IMR-90 (cell line): ENCODE measurements around the gene KCNH5. TPM values are rescaled to one million over a fixed set of nuclear protein-coding genes. Genes with fewer than 3 reads are reported as not detected.

Source experiments
- ATAC-seq: fragments of 200-7000 bp; cut with Tn5 transposase; 2 replicates; pipeline ENCODE4 v1.9.1; 2020; ENCODE audit warnings: low read depth, mild to moderate bottlenecking, moderate library complexity
- BruUV-seq: library from RNA; stranded (reverse); fragments of 400-500 nt; replicated peaks from 2 replicates; lab custom pipeline; 2021; lab: Mats Ljungman, UMichigan
- CTCF ChIA-PET: fragments of 300-600 bp; formaldehyde crosslinking; extraction: SDS; loops from one replicate; lab custom pipeline; 2021; ENCODE audit warnings: antibody characterized with exemption; lab: Yijun Ruan, JAX
- POLR2A ChIA-PET: fragments of 300-600 bp; sonication (Branson Sonifier 250); formaldehyde crosslinking; loops from one replicate; lab custom pipeline; 2022; ENCODE audit warnings: antibody characterized with exemption; ENCODE audit not compliant: unreplicated experiment; lab: Charles Lee
- DNase-seq: peaks from one replicate; pipeline ENCODE4 v3.0.0; 2013
- H2AFZ ChIP-seq: replicated peaks from 2 replicates; pipeline ENCODE3; 2013; ENCODE audit warnings: low read length, mild to moderate bottlenecking; ENCODE audit not compliant: poor library complexity
- H2AK5ac ChIP-seq: 2 replicates; pipeline ENCODE4 v1.6.1; 2013; ENCODE audit warnings: low read depth, low read length, inconsistent platforms
- H2AK9ac ChIP-seq: replicated peaks from 2 replicates; pipeline ENCODE3; 2013; ENCODE audit warnings: mild to moderate bottlenecking, low read depth, low read length, moderate library complexity; ENCODE audit not compliant: poor library complexity
- H2BK120ac ChIP-seq: 2 replicates; pipeline ENCODE4 v1.6.1; 2013; ENCODE audit warnings: low read depth, low read length, inconsistent platforms
- H2BK15ac ChIP-seq: 3 replicates; pipeline ENCODE4 v1.6.1; 2013; ENCODE audit warnings: low read depth, low read length, inconsistent platforms
- H2BK20ac ChIP-seq: 2 replicates; pipeline ENCODE4 v1.6.1; 2013; ENCODE audit warnings: low read depth, mild to moderate bottlenecking, inconsistent platforms, low read length, moderate library complexity
- H2BK5ac ChIP-seq: 2 replicates; pipeline ENCODE4 v1.6.1; 2013; ENCODE audit warnings: mild to moderate bottlenecking, low read depth, low read length, inconsistent platforms; ENCODE audit not compliant: poor library complexity, severe bottlenecking
- H3K14ac ChIP-seq: replicated peaks from 2 replicates; pipeline ENCODE4 v1.6.1; 2013; ENCODE audit warnings: low read depth, low read length, inconsistent platforms
- H3K18ac ChIP-seq: 2 replicates; pipeline ENCODE4 v1.6.1; 2013; ENCODE audit warnings: low read depth, low read length, control low read depth
- H3K23ac ChIP-seq: 2 replicates; pipeline ENCODE4 v1.6.1; 2013; ENCODE audit warnings: low read depth, low read length, inconsistent platforms
- H3K27ac ChIP-seq: 2 replicates; pipeline ENCODE4 v1.5.1; 2013; ENCODE audit warnings: mild to moderate bottlenecking, control low read depth, low read length; ENCODE audit not compliant: insufficient read depth
- H3K27me3 ChIP-seq: 2 replicates; pipeline ENCODE4 v1.6.1; 2013; ENCODE audit warnings: low read length; ENCODE audit not compliant: control insufficient read depth, insufficient read depth
- H3K36me3 ChIP-seq: 2 replicates; pipeline ENCODE4 v1.6.1; 2013; ENCODE audit warnings: low read length, mixed read lengths; ENCODE audit not compliant: control insufficient read depth, insufficient read depth
- H3K4ac ChIP-seq: 2 replicates; pipeline ENCODE4 v1.6.1; 2013; ENCODE audit warnings: low read depth, low read length, inconsistent platforms
- H3K4me1 ChIP-seq: 2 replicates; pipeline ENCODE4 v1.6.1; 2013; ENCODE audit warnings: low read length, mixed read lengths; ENCODE audit not compliant: control insufficient read depth, insufficient read depth
- H3K4me2 ChIP-seq: 2 replicates; pipeline ENCODE4 v1.6.1; 2013; ENCODE audit warnings: low read depth, mild to moderate bottlenecking, control low read depth, low read length, moderate library complexity
- H3K4me3 ChIP-seq: 2 replicates; pipeline ENCODE4 v1.5.1; 2013; ENCODE audit warnings: low read depth, mild to moderate bottlenecking, control low read depth, low read length, moderate library complexity; ENCODE audit not compliant: insufficient read depth
- H3K56ac ChIP-seq: 2 replicates; pipeline ENCODE4 v1.6.1; 2013; ENCODE audit warnings: low read length, inconsistent platforms; ENCODE audit not compliant: insufficient read depth; ENCODE audit errors: extremely low read depth
- H3K79me1 ChIP-seq, 2 experiments: 2 replicates each; pipeline ENCODE4 v1.6.1; 2013; ENCODE audit warnings: low read length in 2 of 2, inconsistent platforms in 1 of 2, low read depth in 1 of 2
- H3K9ac ChIP-seq: 2 replicates; pipeline ENCODE4 v1.6.1; 2013; ENCODE audit warnings: low read depth, low read length, control low read depth
- H3K9me1 ChIP-seq: 2 replicates; pipeline ENCODE4 v1.6.1; 2013; ENCODE audit warnings: low read length, inconsistent platforms; ENCODE audit not compliant: insufficient read depth
- H3K9me3 ChIP-seq: 2 replicates; pipeline ENCODE4 v1.6.1; 2013; ENCODE audit warnings: low read length; ENCODE audit not compliant: control insufficient read depth, insufficient read depth
- H4K20me1 ChIP-seq: 2 replicates; pipeline ENCODE4 v1.6.1; 2013; ENCODE audit warnings: low read length, inconsistent platforms; ENCODE audit not compliant: insufficient read depth
- H4K5ac ChIP-seq: 2 replicates; pipeline ENCODE4 v1.6.1; 2013; ENCODE audit warnings: mild to moderate bottlenecking, low read depth, low read length, control low read depth
- H4K8ac ChIP-seq, 2 experiments: 2 replicates each; pipeline ENCODE4 v1.6.1; 2013; ENCODE audit warnings: low read depth in 2 of 2, low read length in 2 of 2, control low read depth in 1 of 2, inconsistent platforms in 1 of 2
- H4K91ac ChIP-seq: 2 replicates; pipeline ENCODE4 v1.6.1; 2013; ENCODE audit warnings: low read depth, low read length, inconsistent platforms; ENCODE audit not compliant: insufficient read depth
- BHLHE40 ChIP-seq: fragments of 150-350 bp; IDR thresholded peaks from 2 replicates; pipeline ENCODE4 v1.6.1; 2016; ENCODE audit warnings: mild to moderate bottlenecking, low read depth, low read length
- CEBPB ChIP-seq: IDR thresholded peaks from 2 replicates; pipeline ENCODE4 v1.6.1; 2012; ENCODE audit warnings: low read depth, low read length, improper control_type of control experiment
- CHD1 ChIP-seq: IDR thresholded peaks from 2 replicates; pipeline ENCODE4 v1.6.1; 2012; ENCODE audit warnings: low read depth, low read length, improper control_type of control experiment
- FOS ChIP-seq: fragments of 150-350 bp; IDR thresholded peaks from 2 replicates; pipeline ENCODE4 v1.6.1; 2016; ENCODE audit warnings: low read depth, low read length
- MAFK ChIP-seq: IDR thresholded peaks from 2 replicates; pipeline ENCODE4 v1.6.1; 2012; ENCODE audit warnings: low read depth, low read length, improper control_type of control experiment
- MAZ ChIP-seq: IDR thresholded peaks from 2 replicates; pipeline ENCODE4 v1.6.1; 2012; ENCODE audit warnings: low read depth, mild to moderate bottlenecking, low read length, improper control_type of control experiment, moderate library complexity, borderline replicate concordance
- MXI1 ChIP-seq: IDR thresholded peaks from 2 replicates; pipeline ENCODE4 v1.6.1; 2012; ENCODE audit warnings: low read depth, mild to moderate bottlenecking, low read length, moderate library complexity, borderline replicate concordance
- NFE2L2 ChIP-seq: fragments of 150-350 bp; IDR thresholded peaks from 2 replicates; pipeline ENCODE4 v1.6.1; 2016; ENCODE audit warnings: low read depth, mild to moderate bottlenecking, low read length
- POLR2A ChIP-seq: IDR thresholded peaks from 2 replicates; pipeline ENCODE4 v1.6.1; 2012; ENCODE audit warnings: mild to moderate bottlenecking, low read depth, low read length
- RAD21 ChIP-seq: IDR thresholded peaks from 2 replicates; pipeline ENCODE4 v1.6.1; 2012; ENCODE audit warnings: low read length, improper control_type of control experiment
- RCOR1 ChIP-seq: IDR thresholded peaks from 2 replicates; pipeline ENCODE4 v1.6.1; 2012; ENCODE audit warnings: mild to moderate bottlenecking, low read length, improper control_type of control experiment; ENCODE audit not compliant: insufficient replicate concordance
- RFX5 ChIP-seq: IDR thresholded peaks from 2 replicates; pipeline ENCODE4 v1.8.0; 2012; ENCODE audit warnings: low read depth, mild to moderate bottlenecking, low read length, moderate library complexity
- SMC3 ChIP-seq: fragments of 150-350 bp; IDR thresholded peaks from 2 replicates; pipeline ENCODE4 v1.6.1; 2016; ENCODE audit warnings: low read depth, mild to moderate bottlenecking, antibody characterized with exemption, low read length, moderate library complexity
- dilution Hi-C: fragments of 300-500 bp; cut with HindIII; formaldehyde crosslinking; loops from one replicate; pipeline ENCODE4 v1.14.3; 2018; ENCODE audit warnings: low sequenced_read_pairs; ENCODE audit not compliant: unreplicated experiment
- in situ Hi-C: fragments of 300-500 bp; cut with MboI; formaldehyde crosslinking; loops from 3 replicates; pipeline ENCODE4 v1.14.3; 2019; ENCODE audit warnings: low sequenced_read_pairs, inconsistent platforms, mixed read lengths
- intact Hi-C: fragments of 100-400 bp; cut with micrococcal nuclease; formaldehyde crosslinking; loops from 2 replicates; pipeline ENCODE4 v1.10.0; 2022
- polyA plus RNA-seq, 3 experiments: library from polyadenylated mRNA; depleted of rRNA; stranded (reverse); fragments of >200 nt; gene quantifications; 2 replicates each; pipeline ENCODE4 v1.2.3, GENCODE V29; 2012; ENCODE audit warnings: low replicate concordance in 1 of 3
- total RNA-seq: library from RNA; depleted of rRNA; stranded (reverse); fragments of >200 nt; gene quantifications from 2 replicates; pipeline ENCODE4 v1.2.3, GENCODE V29; 2012
- TF ChIP-seq, protein P1 (sequence below): fragments of 150-350 bp; IDR thresholded peaks from 2 replicates; pipeline ENCODE4 v1.6.1; 2016; ENCODE audit warnings: low read depth, mild to moderate bottlenecking, low read length, moderate library complexity, borderline replicate concordance
- TF ChIP-seq, protein P2 (sequence below): conservative IDR thresholded peaks from 2 replicates; pipeline ENCODE4 v1.5.1; 2012; ENCODE audit warnings: mild to moderate bottlenecking, low read depth, low read length, improper control_type of control experiment
- TF ChIP-seq, protein P3 (sequence below): fragments of 150-350 bp; IDR thresholded peaks from 2 replicates; pipeline ENCODE4 v1.6.1; 2017; ENCODE audit warnings: mild to moderate bottlenecking, antibody characterized with exemption, low read length, low read depth

The KCNH5 gene
- total and polyA plus RNA-seq, 2 of the 4 experiments (the other 2 are of a cell fraction), result under 0.01 to 0.03 TPM

DNA sequence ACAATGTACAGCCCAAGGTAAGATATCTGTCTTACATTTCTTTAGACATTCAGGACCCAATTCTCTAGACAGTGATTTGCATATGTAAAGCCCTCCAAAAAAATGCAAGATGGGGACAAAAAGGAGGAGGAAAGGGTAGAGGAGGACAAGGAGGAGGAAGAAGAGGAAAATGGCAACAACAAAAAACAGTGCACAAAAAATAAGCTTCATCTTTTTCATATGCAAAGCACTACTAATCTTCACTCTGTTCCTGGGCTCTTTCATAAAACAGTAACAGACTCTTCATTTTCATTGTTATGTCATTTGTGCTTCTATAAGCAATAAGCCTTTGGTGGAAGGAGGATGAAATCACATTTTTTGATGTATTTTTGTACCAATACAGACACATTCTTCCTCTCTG is 61.4 kb downstream of the KCNH5 start:
- H2AK5ac ChIP-seq, result no peak overlapping the region
- no peak overlapping the region for H2BK5ac ChIP-seq
- no peak for ATAC-seq
- H3K9ac ChIP-seq, result no peak overlapping the region
- H4K20me1 ChIP-seq, result no peaks in the 10 kb centered on the region
- no peak overlapping the region for H4K8ac ChIP-seq
- ChIA-PET CTCF (no interaction called here), POLR2A (no interaction called here)
- no peak overlapping the region for H2AFZ ChIP-seq
- no peak overlapping the region for H2BK15ac ChIP-seq
- no peaks in the 10 kb centered on the region for H3K36me3 ChIP-seq
- H4K91ac ChIP-seq, result no peak overlapping the region
- H3K79me1 ChIP-seq, result no peaks in the 10 kb centered on the region
- H3K56ac ChIP-seq, result no peak overlapping the region
- no peak overlapping the region for H3K27ac ChIP-seq
- dilution Hi-C loops (no loop called here), in situ Hi-C loops (no loop called here), intact Hi-C loops (no loop called here)
- no peak overlapping the region for H4K5ac ChIP-seq
- no peak overlapping the region for H3K4me3 ChIP-seq
- no TSS peak for BruUV-seq
- no peak for TF ChIP-seq RCOR1
- TF ChIP-seq CHD1, result no peak
- no peak for TF ChIP-seq POLR2A
- TF ChIP-seq BHLHE40, result no peak
- TF ChIP-seq NFE2L2, result no peak
- TF ChIP-seq, protein P1, sequence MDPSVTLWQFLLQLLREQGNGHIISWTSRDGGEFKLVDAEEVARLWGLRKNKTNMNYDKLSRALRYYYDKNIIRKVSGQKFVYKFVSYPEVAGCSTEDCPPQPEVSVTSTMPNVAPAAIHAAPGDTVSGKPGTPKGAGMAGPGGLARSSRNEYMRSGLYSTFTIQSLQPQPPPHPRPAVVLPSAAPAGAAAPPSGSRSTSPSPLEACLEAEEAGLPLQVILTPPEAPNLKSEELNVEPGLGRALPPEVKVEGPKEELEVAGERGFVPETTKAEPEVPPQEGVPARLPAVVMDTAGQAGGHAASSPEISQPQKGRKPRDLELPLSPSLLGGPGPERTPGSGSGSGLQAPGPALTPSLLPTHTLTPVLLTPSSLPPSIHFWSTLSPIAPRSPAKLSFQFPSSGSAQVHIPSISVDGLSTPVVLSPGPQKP, result no peak
- TF ChIP-seq CEBPB, result no peak
- TF ChIP-seq FOS, result no peak
- no peak for TF ChIP-seq SMC3
- TF ChIP-seq RFX5, result no peak
- TF ChIP-seq MAZ, result no peak
- no peak for TF ChIP-seq RAD21
- TF ChIP-seq, protein P2, sequence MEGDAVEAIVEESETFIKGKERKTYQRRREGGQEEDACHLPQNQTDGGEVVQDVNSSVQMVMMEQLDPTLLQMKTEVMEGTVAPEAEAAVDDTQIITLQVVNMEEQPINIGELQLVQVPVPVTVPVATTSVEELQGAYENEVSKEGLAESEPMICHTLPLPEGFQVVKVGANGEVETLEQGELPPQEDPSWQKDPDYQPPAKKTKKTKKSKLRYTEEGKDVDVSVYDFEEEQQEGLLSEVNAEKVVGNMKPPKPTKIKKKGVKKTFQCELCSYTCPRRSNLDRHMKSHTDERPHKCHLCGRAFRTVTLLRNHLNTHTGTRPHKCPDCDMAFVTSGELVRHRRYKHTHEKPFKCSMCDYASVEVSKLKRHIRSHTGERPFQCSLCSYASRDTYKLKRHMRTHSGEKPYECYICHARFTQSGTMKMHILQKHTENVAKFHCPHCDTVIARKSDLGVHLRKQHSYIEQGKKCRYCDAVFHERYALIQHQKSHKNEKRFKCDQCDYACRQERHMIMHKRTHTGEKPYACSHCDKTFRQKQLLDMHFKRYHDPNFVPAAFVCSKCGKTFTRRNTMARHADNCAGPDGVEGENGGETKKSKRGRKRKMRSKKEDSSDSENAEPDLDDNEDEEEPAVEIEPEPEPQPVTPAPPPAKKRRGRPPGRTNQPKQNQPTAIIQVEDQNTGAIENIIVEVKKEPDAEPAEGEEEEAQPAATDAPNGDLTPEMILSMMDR, result no peak
- no peak for TF ChIP-seq MAFK
- no peak for TF ChIP-seq MXI1
- TF ChIP-seq, protein P3, sequence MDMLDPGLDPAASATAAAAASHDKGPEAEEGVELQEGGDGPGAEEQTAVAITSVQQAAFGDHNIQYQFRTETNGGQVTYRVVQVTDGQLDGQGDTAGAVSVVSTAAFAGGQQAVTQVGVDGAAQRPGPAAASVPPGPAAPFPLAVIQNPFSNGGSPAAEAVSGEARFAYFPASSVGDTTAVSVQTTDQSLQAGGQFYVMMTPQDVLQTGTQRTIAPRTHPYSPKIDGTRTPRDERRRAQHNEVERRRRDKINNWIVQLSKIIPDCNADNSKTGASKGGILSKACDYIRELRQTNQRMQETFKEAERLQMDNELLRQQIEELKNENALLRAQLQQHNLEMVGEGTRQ, result no peak
- no peaks in the 10 kb centered on the region for H3K9me3 ChIP-seq
- H3K23ac ChIP-seq, result no peak overlapping the region
- H3K4ac ChIP-seq, result no peak overlapping the region
- H2AK9ac ChIP-seq, result no peak overlapping the region
- no peak overlapping the region for H2BK120ac ChIP-seq
- H3K4me1 ChIP-seq, result no peaks in the 10 kb centered on the region
- H3K27me3 ChIP-seq, result no peaks in the 10 kb centered on the region
- no peak overlapping the region for H3K4me2 ChIP-seq
- no peak overlapping the region for H2BK20ac ChIP-seq
- no peak overlapping the region for H3K18ac ChIP-seq
- no peaks in the 10 kb centered on the region for H3K9me1 ChIP-seq
- DNase-seq, result no peak
- H3K14ac ChIP-seq, result no peak overlapping the region
